HEK293T (cell line): ENCODE measurements around the gene FERD3L.

ENCODE experiments used
- BHLHE40 ChIP-seq: fragments of 450-650 bp; IDR thresholded peaks from 2 replicates; pipeline ENCODE4 v1.6.1; 2016; ENCODE audit warnings: mild to moderate bottlenecking, moderate library complexity, borderline replicate concordance
- FOXA1 ChIP-seq: fragments of 450-650 bp; IDR thresholded peaks from 2 replicates; pipeline ENCODE4 v1.6.1; 2016; ENCODE audit warnings: mild to moderate bottlenecking
- FOXK2 ChIP-seq: fragments of 450-650 bp; IDR thresholded peaks from 2 replicates; pipeline ENCODE4 v1.6.1; 2016; ENCODE audit warnings: mild to moderate bottlenecking
- FOXM1 ChIP-seq: fragments of 450-650 bp; IDR thresholded peaks from 2 replicates; pipeline ENCODE4 v1.6.1; 2017; ENCODE audit warnings: mild to moderate bottlenecking, borderline replicate concordance
- HDGF ChIP-seq: fragments of 450-650 bp; IDR thresholded peaks from 2 replicates; pipeline ENCODE4 v1.6.1; 2017; ENCODE audit warnings: antibody characterized with exemption, borderline replicate concordance
- NFRKB ChIP-seq: fragments of 450-650 bp; IDR thresholded peaks from 2 replicates; pipeline ENCODE4 v1.6.1; 2016; ENCODE audit warnings: mild to moderate bottlenecking, moderate library complexity
- PKNOX1 ChIP-seq: fragments of 450-650 bp; IDR thresholded peaks from 2 replicates; pipeline ENCODE4 v1.6.1; 2016
- SP1 ChIP-seq: fragments of 450-650 bp; IDR thresholded peaks from 2 replicates; pipeline ENCODE4 v1.6.1; 2017
- ZNF384 ChIP-seq: fragments of 450-650 bp; IDR thresholded peaks from 2 replicates; pipeline ENCODE4 v1.6.1; 2016

GRCh38 chr7:19143881-19144574, 1.2 kb downstream of the FERD3L start:
- no peak for TF ChIP-seq FOXM1
- no peak for TF ChIP-seq ZNF384
- TF ChIP-seq NFRKB = no peak
- TF ChIP-seq FOXA1 = no peak
- TF ChIP-seq PKNOX1 = no peak
- TF ChIP-seq FOXK2 = no peak
- TF ChIP-seq SP1 = no peak
- TF ChIP-seq BHLHE40 = no peak
- no peak for TF ChIP-seq HDGF
